ENCODE data around the gene LRRC27.

The LRRC27 gene

GRCh38 chr10:132392811-132393694 lies 61.1 kb downstream of the LRRC27 start:
- DNase-seq = no peak

DNA sequence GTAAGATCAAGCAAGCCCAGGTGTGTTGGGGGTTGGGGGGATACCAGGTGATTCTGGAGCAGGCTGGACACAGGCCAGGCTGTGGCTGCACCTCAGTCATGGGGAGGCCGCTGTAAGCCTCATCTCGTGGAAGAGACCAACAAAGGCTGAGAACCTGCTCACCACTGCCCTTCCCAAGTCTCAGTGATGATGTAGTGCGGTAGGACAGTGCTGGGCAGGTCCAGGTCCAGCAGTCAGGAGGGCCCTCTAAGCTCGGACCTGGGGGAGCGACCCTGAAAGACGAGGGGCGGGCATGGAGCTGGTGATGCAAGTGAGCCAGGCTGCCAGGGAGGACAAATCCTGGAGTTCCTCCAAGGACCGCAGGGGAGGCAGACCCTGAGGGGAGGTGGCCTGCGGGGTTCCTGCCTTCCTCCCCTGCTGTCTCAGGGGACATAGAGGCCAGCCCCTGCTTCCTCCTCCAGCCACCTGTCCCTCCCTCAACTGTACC lies 61.7 kb downstream of the LRRC27 start:
- DNase-seq = no peak

DNA sequence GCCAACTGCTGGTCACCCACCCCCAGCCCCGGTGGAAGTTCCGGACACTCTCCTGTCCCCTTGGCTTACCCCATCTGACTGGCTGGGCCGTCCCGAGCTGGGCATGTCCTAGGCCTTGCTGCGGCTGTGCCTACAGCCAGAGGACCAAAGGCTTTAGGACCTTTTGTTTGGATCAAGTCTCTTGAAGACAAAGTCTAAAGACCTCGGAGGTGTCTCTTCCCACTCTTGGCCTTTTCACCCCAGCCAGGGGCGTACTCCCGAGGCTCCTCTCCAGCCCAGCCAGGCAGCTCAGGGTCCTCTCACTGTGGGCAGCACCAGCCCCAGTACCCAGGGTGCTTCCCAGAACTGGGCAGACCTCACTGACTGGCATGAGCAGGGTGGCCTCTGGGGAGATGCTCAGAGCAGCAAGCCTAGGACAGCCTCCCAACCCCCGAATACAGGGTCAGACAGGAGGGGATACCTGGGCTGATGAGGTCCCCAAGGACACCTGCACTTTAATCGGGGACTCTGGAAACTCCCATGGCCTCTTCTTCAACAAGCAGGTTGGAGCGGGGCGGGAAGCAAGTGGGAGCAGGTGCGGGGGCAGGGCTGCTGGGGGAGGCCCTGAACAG lies 62.3 kb downstream of the LRRC27 start:
- DNase-seq = no peak

- no peak for DNase-seq
Measured at GRCh38 chr10:132394936-132395703, 63.1 kb downstream of the LRRC27 start.

- DNase-seq = no peak
Measured at GRCh38 chr10:132395704-132396493, 63.9 kb downstream of the LRRC27 start.

DNA sequence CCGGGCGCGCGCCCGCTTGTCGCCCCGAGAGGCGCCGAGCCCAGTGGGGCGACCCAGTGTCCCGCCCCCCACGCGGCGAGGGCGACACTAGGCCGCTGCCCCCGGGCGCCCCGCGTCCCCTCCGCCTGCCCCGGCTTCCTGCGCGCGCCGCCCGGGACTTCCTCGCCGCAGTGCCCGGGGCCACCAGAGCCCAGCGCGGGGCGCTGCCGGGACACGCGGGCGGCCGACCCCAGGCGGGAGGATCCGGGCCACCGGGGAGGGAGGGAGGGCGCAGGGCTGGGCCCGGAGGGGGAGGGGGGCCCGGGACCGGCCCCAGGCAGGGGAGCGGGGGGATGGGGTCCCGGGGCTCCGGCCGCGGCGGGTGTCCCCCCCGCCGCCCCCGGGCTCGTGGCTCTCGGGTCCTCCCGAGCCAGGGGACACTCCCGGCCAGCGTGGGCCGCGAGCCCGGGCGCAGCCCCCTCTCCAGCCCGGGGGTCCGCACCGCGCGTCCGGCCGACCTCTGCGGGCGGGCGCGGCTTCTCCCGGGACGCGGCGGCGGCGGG lies 64.6 kb downstream of the LRRC27 start:
- no peak for DNase-seq

DNA sequence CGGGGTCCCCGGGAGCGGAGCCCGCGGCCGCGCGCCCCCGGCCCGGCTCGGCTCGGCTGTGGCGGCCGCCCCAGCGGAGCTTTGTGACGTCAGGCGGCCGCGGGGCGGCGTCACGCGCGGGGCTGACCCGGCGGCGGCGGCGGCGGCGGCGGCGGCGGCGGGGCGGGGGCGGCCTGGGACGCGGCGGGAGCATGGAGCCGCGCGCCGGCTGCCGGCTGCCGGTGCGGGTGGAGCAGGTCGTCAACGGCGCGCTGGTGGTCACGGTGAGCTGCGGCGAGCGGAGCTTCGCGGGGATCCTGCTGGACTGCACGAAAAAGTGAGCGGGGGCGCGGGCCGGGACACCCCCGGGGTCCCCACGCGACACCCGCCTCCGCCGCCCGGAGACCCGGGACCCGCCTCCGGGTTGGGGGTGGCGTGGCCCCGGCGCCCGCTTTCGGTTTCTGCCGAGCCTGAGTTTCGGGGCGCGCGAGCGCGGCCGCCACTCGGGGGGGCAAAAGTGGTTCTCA lies 65.1 kb downstream of the LRRC27 start, which contains the start of gene PWWP2B:
Gene PWWP2B, plus strand, starts transcription at position 165 of the 506 bp plus-strand sequence. Its CDS starts 27 bp downstream, at position 192.
- DNase-seq = no peak

DNA sequence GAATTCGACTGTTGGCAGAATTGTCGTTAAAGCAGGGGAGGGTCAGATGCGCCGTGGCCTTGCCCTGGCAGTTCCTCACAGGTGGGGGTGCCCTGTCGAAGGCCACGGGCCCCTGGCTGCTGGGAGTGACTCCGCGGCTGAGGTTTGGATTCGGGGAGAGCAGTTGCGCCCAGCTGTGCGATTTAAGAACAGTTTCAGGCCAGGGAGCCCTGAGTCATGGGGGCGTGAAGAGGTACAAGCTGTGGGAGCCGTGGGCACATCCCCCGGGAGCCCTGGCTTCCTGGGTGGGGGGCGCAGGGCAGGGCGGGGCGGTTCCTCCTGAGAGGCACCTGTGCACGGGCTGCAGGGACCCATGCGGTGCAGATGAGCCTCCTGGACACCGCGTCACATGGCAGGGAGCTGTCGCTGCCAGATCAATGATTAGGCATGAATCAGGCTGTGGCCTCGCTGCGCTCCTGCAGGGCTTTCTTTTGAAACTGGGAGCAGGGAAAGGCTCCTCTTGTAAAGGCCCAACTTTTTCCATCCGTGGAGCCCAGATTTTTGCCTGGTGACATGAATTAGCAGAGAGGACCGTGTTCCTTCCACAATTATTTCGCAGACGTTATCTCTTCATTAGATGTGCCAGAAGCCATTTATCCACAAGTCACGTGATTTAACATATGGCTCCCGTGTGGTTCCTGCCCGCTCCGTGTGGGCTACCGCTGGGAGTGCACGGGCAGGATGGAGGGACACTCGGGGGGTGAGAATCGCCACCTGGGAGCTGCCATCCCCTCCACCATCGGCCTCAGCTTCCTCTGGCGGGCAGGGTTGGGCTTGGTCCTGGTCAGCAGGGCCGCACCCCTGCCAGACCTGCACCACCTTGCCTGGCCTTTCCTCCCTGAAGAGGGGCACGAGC lies 65.9 kb downstream of the LRRC27 start:
- DNase-seq = peak; percentile 20

DNA sequence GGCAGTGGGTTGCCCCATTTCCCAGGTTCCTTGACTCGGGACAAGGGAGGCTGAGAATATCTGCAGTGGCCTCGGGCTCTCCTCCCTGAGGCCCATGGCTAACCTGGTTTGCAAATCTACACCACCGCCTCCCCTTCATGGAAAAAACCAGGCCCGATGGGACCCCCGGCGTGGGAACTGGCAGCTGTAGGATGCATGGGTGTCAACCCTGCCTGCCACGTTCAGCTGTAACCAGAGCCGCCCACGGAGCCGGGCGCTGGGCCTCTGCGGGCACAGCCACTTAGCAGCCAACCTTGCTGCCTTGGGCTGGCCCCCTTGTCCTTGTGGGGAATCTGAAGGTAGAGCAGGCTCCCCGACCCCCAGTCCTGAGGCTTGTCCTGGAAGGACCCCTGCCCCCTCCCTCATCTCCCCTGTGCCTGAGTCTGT lies 66.6 kb downstream of the LRRC27 start:
- no peak for DNase-seq

DNA sequence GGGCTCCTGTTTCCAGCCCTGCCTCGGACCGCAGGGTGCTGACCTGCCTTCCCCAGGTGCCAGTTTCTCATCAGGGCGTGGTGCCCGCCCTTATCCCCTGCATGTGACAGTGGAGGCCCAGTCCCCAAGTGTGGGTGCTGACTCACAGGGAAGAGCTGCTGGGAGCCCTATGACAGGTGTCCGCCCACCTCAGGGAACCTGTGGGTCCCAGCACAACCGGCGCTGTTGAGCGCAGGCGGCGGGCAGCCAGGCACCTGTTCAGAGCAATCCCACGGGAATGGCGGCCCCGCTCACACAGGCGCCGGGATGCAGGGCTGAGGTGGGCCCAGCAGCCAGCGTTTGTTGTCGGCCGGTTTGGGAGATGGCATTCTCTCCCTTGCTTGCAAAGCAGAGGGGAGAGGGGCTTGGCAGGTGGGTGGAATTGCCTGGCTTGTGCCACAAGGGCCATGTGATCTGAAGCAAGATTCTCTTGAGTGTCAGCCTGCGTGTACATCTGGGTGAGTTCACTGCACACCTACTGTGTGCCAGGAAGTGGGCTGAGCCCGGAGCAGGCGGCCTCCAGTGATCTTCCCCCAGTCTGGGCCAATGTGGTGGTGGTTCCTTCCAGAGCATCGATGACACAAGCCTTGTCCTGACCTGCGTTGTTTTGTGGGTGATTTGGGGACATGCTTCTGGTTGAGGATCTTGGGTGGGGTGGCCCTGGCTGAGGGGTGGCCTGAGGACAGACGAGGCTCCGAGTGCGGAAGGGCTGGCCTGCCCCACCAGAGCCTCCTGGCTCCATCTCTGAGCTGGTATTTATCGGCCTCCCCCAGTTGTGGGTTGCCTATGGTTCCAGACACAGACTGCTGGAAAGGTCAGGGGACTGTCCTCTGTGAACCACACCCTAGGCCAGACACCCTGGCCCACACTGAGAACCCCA lies 67.4 kb downstream of the LRRC27 start:
- DNase-seq = no peak

DNA sequence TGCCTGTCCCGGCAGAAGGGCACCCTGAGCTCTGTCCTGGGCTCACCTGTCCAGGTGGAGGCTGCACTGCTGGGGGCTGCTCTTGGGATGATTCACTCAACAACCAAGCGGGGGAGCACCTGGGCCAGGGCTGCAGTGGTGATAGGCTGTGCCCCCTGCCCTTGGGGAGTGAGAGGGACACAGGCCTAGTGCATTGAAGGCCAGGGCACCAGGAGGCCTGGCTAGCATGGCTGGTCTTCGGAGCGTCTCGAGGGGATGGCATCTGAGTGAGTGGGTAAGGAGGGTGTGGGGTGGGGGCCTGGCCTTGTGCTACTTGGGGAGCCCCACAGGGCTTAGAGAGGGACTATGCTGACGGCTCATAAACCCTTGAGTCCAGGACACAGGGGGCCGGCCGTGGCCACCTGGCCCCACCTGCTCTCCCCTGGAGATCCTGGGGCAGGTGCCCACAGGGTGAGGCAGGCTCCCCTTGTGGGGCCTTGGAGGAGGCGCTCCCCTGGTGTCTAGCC lies 68.1 kb downstream of the LRRC27 start:
- DNase-seq = no peak

DNA sequence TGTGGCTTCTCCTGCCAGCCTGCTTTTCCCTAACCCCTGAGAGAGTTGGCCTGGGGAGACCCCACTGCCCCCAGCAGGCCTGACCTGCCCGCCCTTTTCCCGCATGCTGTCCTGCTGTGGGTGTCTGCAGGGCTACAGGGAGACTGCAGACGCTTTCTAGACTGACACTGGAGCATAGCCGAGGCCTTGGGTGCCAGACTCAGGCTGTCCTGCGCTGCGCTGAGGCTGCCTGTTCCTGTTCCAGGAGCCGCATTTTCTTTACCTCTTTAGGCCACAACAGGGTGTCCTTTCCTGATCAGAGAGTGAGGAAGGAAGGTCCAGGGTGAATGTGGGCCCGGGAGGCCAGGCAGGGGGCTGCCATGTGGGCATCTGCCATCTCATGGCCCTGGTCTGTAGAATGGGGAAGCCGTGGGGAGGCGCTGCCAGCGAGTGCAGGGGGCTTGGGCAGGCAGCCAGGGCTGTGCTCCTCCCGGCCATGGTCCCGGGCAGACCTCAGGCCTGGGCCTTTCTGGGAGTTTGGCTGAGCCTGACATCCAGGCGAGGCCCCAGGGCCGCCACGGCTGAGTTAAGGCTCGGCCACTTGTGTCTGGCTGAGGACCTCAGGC lies 68.7 kb downstream of the LRRC27 start:
- DNase-seq = no peak

- no peak for DNase-seq
Measured at GRCh38 chr10:132401401-132402118, 69.6 kb downstream of the LRRC27 start.

DNA sequence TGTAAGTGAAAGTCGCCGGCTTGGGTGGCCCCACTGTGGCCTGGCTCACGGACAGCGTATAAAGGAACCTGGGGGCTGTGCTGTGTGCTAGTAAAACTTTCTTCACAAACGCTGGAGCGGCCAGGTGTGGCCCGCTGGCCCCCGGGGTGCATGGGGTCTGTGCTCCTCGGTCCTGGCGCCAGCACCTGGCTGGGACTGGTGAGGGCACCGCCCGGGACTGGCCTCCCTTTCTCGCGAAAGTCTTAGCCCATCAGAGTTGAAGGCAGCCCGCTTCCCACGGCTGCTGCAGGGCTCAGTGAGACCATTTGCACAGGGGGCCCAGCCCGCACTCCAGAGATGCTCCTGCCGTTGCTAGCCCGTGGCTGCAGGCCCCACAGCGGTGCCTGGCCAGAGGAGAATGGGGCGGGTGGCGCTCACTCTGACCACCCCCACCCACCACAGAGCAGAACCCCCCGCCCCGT lies 70.8 kb downstream of the LRRC27 start:
- DNase-seq = no peak

GRCh38 chr10:132403511-132404168 lies 71.6 kb downstream of the LRRC27 start:
- no peak for DNase-seq

GRCh38 chr10:132404169-132404880 lies 72.3 kb downstream of the LRRC27 start:
- no peak for DNase-seq

GRCh38 chr10:132404911-132405462 lies 73.0 kb downstream of the LRRC27 start:
- no peak for DNase-seq
